ENCODE data around the gene WDFY2.

Gene WDFY2

DNA sequence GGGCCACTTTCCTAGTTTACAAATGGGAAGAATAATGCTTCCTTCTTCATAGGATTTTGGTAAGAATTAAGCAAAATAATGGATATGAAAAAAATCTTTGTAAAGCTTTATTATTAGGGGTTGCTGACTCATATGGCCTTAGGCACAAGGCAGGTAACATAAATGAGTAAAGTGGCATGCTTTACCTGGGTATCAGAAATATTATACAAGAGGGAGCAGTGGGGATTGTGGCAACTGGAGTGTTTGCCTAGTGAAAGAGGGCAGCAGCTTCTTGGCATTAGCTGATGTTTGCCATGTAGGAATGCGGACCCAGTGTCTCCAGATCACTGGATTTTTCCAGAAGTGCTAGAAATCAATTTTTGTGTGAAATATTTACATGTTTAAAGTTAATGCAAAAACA lies 19.5 kb downstream of the WDFY2 start:
- Histone ChIP-seq H3K79me2 (ENCODE audit: insufficient read depth, low read length) (peaks cover 65% of the 10 kb centered on the region), H3K4me3 (ENCODE audit: low read length, poor library complexity, severe bottlenecking) (no peak overlapping the region), H3K27me3 (ENCODE audit: insufficient read depth, low read length, poor library complexity, severe bottlenecking) (no peaks in the 10 kb centered on the region), H2AFZ (ENCODE audit: low read length) (no peak overlapping the region), H3K4me2 (ENCODE audit: low read depth, low read length, poor library complexity, severe bottlenecking) (no peak overlapping the region), H3K9me3 (ENCODE audit: insufficient read depth, low read depth, low read length) (no peaks in the 10 kb centered on the region), H3K36me3 (ENCODE audit: insufficient read depth, low read length) (no peaks in the 10 kb centered on the region), H3K9ac (ENCODE audit: low read depth, low read length, poor library complexity, severe bottlenecking) (no peak overlapping the region), H3F3A (ENCODE audit: low read depth) (no peaks in the 10 kb centered on the region), H4K20me1 (ENCODE audit: insufficient read depth, low read length, poor library complexity, severe bottlenecking) (no peaks in the 10 kb centered on the region), H3K9me2 (replicated peaks; ENCODE audit: low read depth, low read length) (no peaks in the 10 kb centered on the region), H3K4me1 (ENCODE audit: insufficient read depth, low read length, poor library complexity, severe bottlenecking) (peaks cover 25% of the 10 kb centered on the region)
- TF ChIP-seq, protein P1, sequence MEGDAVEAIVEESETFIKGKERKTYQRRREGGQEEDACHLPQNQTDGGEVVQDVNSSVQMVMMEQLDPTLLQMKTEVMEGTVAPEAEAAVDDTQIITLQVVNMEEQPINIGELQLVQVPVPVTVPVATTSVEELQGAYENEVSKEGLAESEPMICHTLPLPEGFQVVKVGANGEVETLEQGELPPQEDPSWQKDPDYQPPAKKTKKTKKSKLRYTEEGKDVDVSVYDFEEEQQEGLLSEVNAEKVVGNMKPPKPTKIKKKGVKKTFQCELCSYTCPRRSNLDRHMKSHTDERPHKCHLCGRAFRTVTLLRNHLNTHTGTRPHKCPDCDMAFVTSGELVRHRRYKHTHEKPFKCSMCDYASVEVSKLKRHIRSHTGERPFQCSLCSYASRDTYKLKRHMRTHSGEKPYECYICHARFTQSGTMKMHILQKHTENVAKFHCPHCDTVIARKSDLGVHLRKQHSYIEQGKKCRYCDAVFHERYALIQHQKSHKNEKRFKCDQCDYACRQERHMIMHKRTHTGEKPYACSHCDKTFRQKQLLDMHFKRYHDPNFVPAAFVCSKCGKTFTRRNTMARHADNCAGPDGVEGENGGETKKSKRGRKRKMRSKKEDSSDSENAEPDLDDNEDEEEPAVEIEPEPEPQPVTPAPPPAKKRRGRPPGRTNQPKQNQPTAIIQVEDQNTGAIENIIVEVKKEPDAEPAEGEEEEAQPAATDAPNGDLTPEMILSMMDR (conservative IDR thresholded peaks at IDR 0.05; ENCODE audit: low read length): no peak
- no peak for TF ChIP-seq EZH2phosphoT487 (IDR thresholded peaks at IDR 0.05; ENCODE audit: borderline replicate concordance)

DNA sequence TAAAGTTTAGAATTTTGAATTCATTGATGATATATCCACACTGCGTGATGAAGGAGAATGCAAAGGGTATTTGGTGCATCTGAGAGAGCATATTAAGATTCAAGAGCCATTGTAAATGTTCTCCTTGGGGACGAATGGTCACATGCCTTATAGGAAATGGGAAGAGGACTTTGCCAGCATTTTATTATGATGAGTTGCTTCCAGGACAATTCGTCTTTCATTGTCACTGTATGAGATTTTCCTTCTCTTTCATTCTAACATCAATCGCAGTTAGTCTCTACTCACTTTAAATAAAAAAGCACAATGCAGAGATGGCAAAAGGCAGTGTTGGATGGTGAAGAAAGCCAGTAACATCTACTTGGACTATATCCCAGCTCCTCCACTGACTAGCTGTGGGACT lies 21.4 kb downstream of the WDFY2 start:
- no peaks in the 10 kb centered on the region for H3K9me2 ChIP-seq (replicated peaks; ENCODE audit: low read depth, low read length)
- H3K9me3 ChIP-seq (ENCODE audit: insufficient read depth, low read depth, low read length): no peaks in the 10 kb centered on the region
- no peaks in the 10 kb centered on the region for H4K20me1 ChIP-seq (ENCODE audit: insufficient read depth, low read length, poor library complexity, severe bottlenecking)
- H3K4me3 ChIP-seq (ENCODE audit: low read length, poor library complexity, severe bottlenecking): no peak overlapping the region
- H3K4me2 ChIP-seq (ENCODE audit: low read depth, low read length, poor library complexity, severe bottlenecking): no peak overlapping the region
- H2AFZ ChIP-seq (ENCODE audit: low read length): no peak overlapping the region
- H3K4me1 ChIP-seq (ENCODE audit: insufficient read depth, low read length, poor library complexity, severe bottlenecking): peaks cover 13% of the 10 kb centered on the region
- no peaks in the 10 kb centered on the region for H3K36me3 ChIP-seq (ENCODE audit: insufficient read depth, low read length)
- H3K79me2 ChIP-seq (ENCODE audit: insufficient read depth, low read length): peaks cover 66% of the 10 kb centered on the region; the same call in 1 of the 2 replicates
- H3K9ac ChIP-seq (ENCODE audit: low read depth, low read length, poor library complexity, severe bottlenecking): no peak overlapping the region
- no peaks in the 10 kb centered on the region for H3K27me3 ChIP-seq (ENCODE audit: insufficient read depth, low read length, poor library complexity, severe bottlenecking)
- no peaks in the 10 kb centered on the region for H3F3A ChIP-seq (ENCODE audit: low read depth)
- no peak for TF ChIP-seq EZH2phosphoT487 (IDR thresholded peaks at IDR 0.05; ENCODE audit: borderline replicate concordance)
- TF ChIP-seq, protein P1 (conservative IDR thresholded peaks at IDR 0.05; ENCODE audit: low read length): no peak

DNA sequence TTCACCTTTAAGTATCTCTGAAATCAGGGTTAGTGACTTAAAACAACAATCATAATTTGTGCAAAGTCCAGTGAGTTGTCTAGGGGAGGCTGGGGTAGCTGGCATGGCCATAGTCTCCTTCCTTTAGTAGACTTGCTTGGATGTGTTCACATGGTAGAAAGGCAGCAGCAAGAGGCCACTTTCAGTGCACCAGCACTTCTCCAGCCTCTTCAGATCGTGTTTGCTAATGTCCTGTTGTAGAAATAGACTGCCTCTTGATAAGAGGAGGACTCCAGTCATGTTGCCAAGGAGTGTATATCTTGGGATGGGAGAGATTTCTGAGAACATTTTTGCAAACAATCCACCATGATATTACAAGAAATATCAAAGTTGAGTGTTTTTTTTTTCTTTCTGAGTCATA lies 22.9 kb downstream of the WDFY2 start:
- no peaks in the 10 kb centered on the region for H4K20me1 ChIP-seq (ENCODE audit: insufficient read depth, low read length, poor library complexity, severe bottlenecking)
- H2AFZ ChIP-seq (ENCODE audit: low read length): no peak overlapping the region
- no peak overlapping the region for H3K4me2 ChIP-seq (ENCODE audit: low read depth, low read length, poor library complexity, severe bottlenecking)
- H3K9me2 ChIP-seq (replicated peaks; ENCODE audit: low read depth, low read length): no peaks in the 10 kb centered on the region
- TF ChIP-seq EZH2phosphoT487 (IDR thresholded peaks at IDR 0.05; ENCODE audit: borderline replicate concordance): no peak
- TF ChIP-seq, protein P1 (conservative IDR thresholded peaks at IDR 0.05; ENCODE audit: low read length): no peak
- H3K79me2 ChIP-seq (ENCODE audit: insufficient read depth, low read length): peaks cover 60% of the 10 kb centered on the region; the same call in 1 of the 2 replicates
- no peaks in the 10 kb centered on the region for H3K36me3 ChIP-seq (ENCODE audit: insufficient read depth, low read length)
- peaks cover 6% of the 10 kb centered on the region for H3K4me1 ChIP-seq (ENCODE audit: insufficient read depth, low read length, poor library complexity, severe bottlenecking)
- no peak overlapping the region for H3K4me3 ChIP-seq (ENCODE audit: low read length, poor library complexity, severe bottlenecking)
- no peak overlapping the region for H3K9ac ChIP-seq (ENCODE audit: low read depth, low read length, poor library complexity, severe bottlenecking)
- H3K9me3 ChIP-seq (ENCODE audit: insufficient read depth, low read depth, low read length): no peaks in the 10 kb centered on the region
- H3F3A ChIP-seq (ENCODE audit: low read depth): no peaks in the 10 kb centered on the region
- no peaks in the 10 kb centered on the region for H3K27me3 ChIP-seq (ENCODE audit: insufficient read depth, low read length, poor library complexity, severe bottlenecking)
